H1 (cell line): ENCODE data around the gene SNX27. TPM values are rescaled to one million over a fixed set of nuclear protein-coding genes. Genes with fewer than 3 reads are reported as not detected.

Source experiments
- CBX8 ChIP-seq: fragments of 300-800, 300-1000 bp; sonication (generic); IDR thresholded peaks from 2 replicates; pipeline ENCODE4 v1.7.1; 2016; ENCODE audit warnings: low read depth, low read length, borderline replicate concordance
- HDAC6 ChIP-seq: IDR thresholded peaks from one replicate; pipeline ENCODE4 v1.7.1; 2012; ENCODE audit warnings: low read depth, mild to moderate bottlenecking, inconsistent platforms, low read length, moderate library complexity
- KDM1A ChIP-seq: fragments of 200-600, 300-600 bp; sonication (generic); IDR thresholded peaks from 2 replicates; pipeline ENCODE4 v1.7.1; 2016; ENCODE audit warnings: mild to moderate bottlenecking, low read length, borderline replicate concordance
- ZNF274 ChIP-seq: IDR thresholded peaks from 2 replicates; pipeline ENCODE4 v1.7.0; 2012; ENCODE audit warnings: low read length, borderline replicate concordance; ENCODE audit errors: extremely low read depth
- polyA plus RNA-seq, 7 experiments: library from polyadenylated mRNA; depleted of rRNA in 3 of 7; stranded (reverse) in 5 of 7; unstranded in 2 of 7; fragments of >200 nt in 5 of 7; fragments of 200-250 nt in 2 of 7; gene quantifications; 1 replicate in 5 of 7; 2 replicates in 1 of 7; 4 replicates in 1 of 7; pipeline versions ENCODE4 v1.2.1 to v1.2.3, GENCODE V29; 2011 to 2013; ENCODE audit warnings: missing spikeins in 2 of 7, mixed read lengths in 2 of 7
- total RNA-seq: library from RNA; stranded (reverse); fragmentation: NEBNext Ultra II Directional; extraction: Animal tissue kit (Norgen Biotek cat#: 25700); gene quantifications from 2 replicates; pipeline ENCODE4 v1.2.1, GENCODE V29; 2021

SNX27 gene
- total and polyA plus RNA-seq, 2 of the 8 experiments (the other 6 are each of a cell fraction or from before 2014, with no cell fraction given): 23.4 to 65.4 TPM

- TF ChIP-seq ZNF274 (no peak), KDM1A (no peak), CBX8 (no peak), HDAC6 (no peak)
Observed at GRCh38 chr1:151590961-151591360, 20.9 kb upstream of the SNX27 start (continued).
